IMR-90 (cell line): ENCODE data around the gene SSBP3. TPM values are rescaled to one million over a fixed set of nuclear protein-coding genes. Genes with fewer than 3 reads are reported as not detected.

Experiments
- ATAC-seq: fragments of 200-7000 bp; cut with Tn5 transposase; 2 replicates; pipeline ENCODE4 v1.9.1; 2020; ENCODE audit warnings: low read depth, mild to moderate bottlenecking, moderate library complexity
- BruUV-seq: library from RNA; stranded (reverse); fragments of 400-500 nt; replicated peaks from 2 replicates; lab custom pipeline; 2021; lab: Mats Ljungman, UMichigan
- CTCF ChIA-PET: fragments of 300-600 bp; formaldehyde crosslinking; extraction: SDS; loops from one replicate; lab custom pipeline; 2021; ENCODE audit warnings: antibody characterized with exemption; lab: Yijun Ruan, JAX
- POLR2A ChIA-PET: fragments of 300-600 bp; sonication (Branson Sonifier 250); formaldehyde crosslinking; loops from one replicate; lab custom pipeline; 2022; ENCODE audit warnings: antibody characterized with exemption; ENCODE audit not compliant: unreplicated experiment; lab: Charles Lee
- DNase-seq: peaks from one replicate; pipeline ENCODE4 v3.0.0; 2013
- H2AFZ ChIP-seq: replicated peaks from 2 replicates; pipeline ENCODE3; 2013; ENCODE audit warnings: low read length, mild to moderate bottlenecking; ENCODE audit not compliant: poor library complexity
- H2AK5ac ChIP-seq: 2 replicates; pipeline ENCODE4 v1.6.1; 2013; ENCODE audit warnings: low read depth, low read length, inconsistent platforms
- H2AK9ac ChIP-seq: replicated peaks from 2 replicates; pipeline ENCODE3; 2013; ENCODE audit warnings: mild to moderate bottlenecking, low read depth, low read length, moderate library complexity; ENCODE audit not compliant: poor library complexity
- H2BK120ac ChIP-seq: 2 replicates; pipeline ENCODE4 v1.6.1; 2013; ENCODE audit warnings: low read depth, low read length, inconsistent platforms
- H2BK15ac ChIP-seq: 3 replicates; pipeline ENCODE4 v1.6.1; 2013; ENCODE audit warnings: low read depth, low read length, inconsistent platforms
- H2BK20ac ChIP-seq: 2 replicates; pipeline ENCODE4 v1.6.1; 2013; ENCODE audit warnings: low read depth, mild to moderate bottlenecking, inconsistent platforms, low read length, moderate library complexity
- H2BK5ac ChIP-seq: 2 replicates; pipeline ENCODE4 v1.6.1; 2013; ENCODE audit warnings: mild to moderate bottlenecking, low read depth, low read length, inconsistent platforms; ENCODE audit not compliant: poor library complexity, severe bottlenecking
- H3K14ac ChIP-seq: replicated peaks from 2 replicates; pipeline ENCODE4 v1.6.1; 2013; ENCODE audit warnings: low read depth, low read length, inconsistent platforms
- H3K18ac ChIP-seq: 2 replicates; pipeline ENCODE4 v1.6.1; 2013; ENCODE audit warnings: low read depth, low read length, control low read depth
- H3K23ac ChIP-seq: 2 replicates; pipeline ENCODE4 v1.6.1; 2013; ENCODE audit warnings: low read depth, low read length, inconsistent platforms
- H3K27ac ChIP-seq: 2 replicates; pipeline ENCODE4 v1.5.1; 2013; ENCODE audit warnings: mild to moderate bottlenecking, control low read depth, low read length; ENCODE audit not compliant: insufficient read depth
- H3K27me3 ChIP-seq: 2 replicates; pipeline ENCODE4 v1.6.1; 2013; ENCODE audit warnings: low read length; ENCODE audit not compliant: control insufficient read depth, insufficient read depth
- H3K36me3 ChIP-seq: 2 replicates; pipeline ENCODE4 v1.6.1; 2013; ENCODE audit warnings: low read length, mixed read lengths; ENCODE audit not compliant: control insufficient read depth, insufficient read depth
- H3K4ac ChIP-seq: 2 replicates; pipeline ENCODE4 v1.6.1; 2013; ENCODE audit warnings: low read depth, low read length, inconsistent platforms
- H3K4me1 ChIP-seq: 2 replicates; pipeline ENCODE4 v1.6.1; 2013; ENCODE audit warnings: low read length, mixed read lengths; ENCODE audit not compliant: control insufficient read depth, insufficient read depth
- H3K4me2 ChIP-seq: 2 replicates; pipeline ENCODE4 v1.6.1; 2013; ENCODE audit warnings: low read depth, mild to moderate bottlenecking, control low read depth, low read length, moderate library complexity
- H3K4me3 ChIP-seq: 2 replicates; pipeline ENCODE4 v1.5.1; 2013; ENCODE audit warnings: low read depth, mild to moderate bottlenecking, control low read depth, low read length, moderate library complexity; ENCODE audit not compliant: insufficient read depth
- H3K56ac ChIP-seq: 2 replicates; pipeline ENCODE4 v1.6.1; 2013; ENCODE audit warnings: low read length, inconsistent platforms; ENCODE audit not compliant: insufficient read depth; ENCODE audit errors: extremely low read depth
- H3K79me1 ChIP-seq, 2 experiments: 2 replicates each; pipeline ENCODE4 v1.6.1; 2013; ENCODE audit warnings: low read length in 2 of 2, inconsistent platforms in 1 of 2, low read depth in 1 of 2
- H3K9ac ChIP-seq: 2 replicates; pipeline ENCODE4 v1.6.1; 2013; ENCODE audit warnings: low read depth, low read length, control low read depth
- H3K9me1 ChIP-seq: 2 replicates; pipeline ENCODE4 v1.6.1; 2013; ENCODE audit warnings: low read length, inconsistent platforms; ENCODE audit not compliant: insufficient read depth
- H3K9me3 ChIP-seq: 2 replicates; pipeline ENCODE4 v1.6.1; 2013; ENCODE audit warnings: low read length; ENCODE audit not compliant: control insufficient read depth, insufficient read depth
- H4K20me1 ChIP-seq: 2 replicates; pipeline ENCODE4 v1.6.1; 2013; ENCODE audit warnings: low read length, inconsistent platforms; ENCODE audit not compliant: insufficient read depth
- H4K5ac ChIP-seq: 2 replicates; pipeline ENCODE4 v1.6.1; 2013; ENCODE audit warnings: mild to moderate bottlenecking, low read depth, low read length, control low read depth
- H4K8ac ChIP-seq, 2 experiments: 2 replicates each; pipeline ENCODE4 v1.6.1; 2013; ENCODE audit warnings: low read depth in 2 of 2, low read length in 2 of 2, control low read depth in 1 of 2, inconsistent platforms in 1 of 2
- H4K91ac ChIP-seq: 2 replicates; pipeline ENCODE4 v1.6.1; 2013; ENCODE audit warnings: low read depth, low read length, inconsistent platforms; ENCODE audit not compliant: insufficient read depth
- FOS ChIP-seq: fragments of 150-350 bp; IDR thresholded peaks from 2 replicates; pipeline ENCODE4 v1.6.1; 2016; ENCODE audit warnings: low read depth, low read length
- MAFK ChIP-seq: IDR thresholded peaks from 2 replicates; pipeline ENCODE4 v1.6.1; 2012; ENCODE audit warnings: low read depth, low read length, improper control_type of control experiment
- NFE2L2 ChIP-seq: fragments of 150-350 bp; IDR thresholded peaks from 2 replicates; pipeline ENCODE4 v1.6.1; 2016; ENCODE audit warnings: low read depth, mild to moderate bottlenecking, low read length
- RFX5 ChIP-seq: IDR thresholded peaks from 2 replicates; pipeline ENCODE4 v1.8.0; 2012; ENCODE audit warnings: low read depth, mild to moderate bottlenecking, low read length, moderate library complexity
- SMC3 ChIP-seq: fragments of 150-350 bp; IDR thresholded peaks from 2 replicates; pipeline ENCODE4 v1.6.1; 2016; ENCODE audit warnings: low read depth, mild to moderate bottlenecking, antibody characterized with exemption, low read length, moderate library complexity
- WGBS, 2 experiments: methylation state at CpG; one replicate each; pipeline versions ENCODE4 v1.1.5 to v1.1.7; 2013; ENCODE audit warnings: missing lambda C conversion rate in 2 of 2; ENCODE audit not compliant: insufficient read length in 1 of 2; ENCODE audit errors: extremely low coverage in 2 of 2; 5-methylcytosine and 5-hydroxymethylcytosine counted together
- dilution Hi-C: fragments of 300-500 bp; cut with HindIII; formaldehyde crosslinking; loops from one replicate; pipeline ENCODE4 v1.14.3; 2018; ENCODE audit warnings: low sequenced_read_pairs; ENCODE audit not compliant: unreplicated experiment
- in situ Hi-C: fragments of 300-500 bp; cut with MboI; formaldehyde crosslinking; loops from 3 replicates; pipeline ENCODE4 v1.14.3; 2019; ENCODE audit warnings: low sequenced_read_pairs, inconsistent platforms, mixed read lengths
- intact Hi-C: fragments of 100-400 bp; cut with micrococcal nuclease; formaldehyde crosslinking; loops from 2 replicates; pipeline ENCODE4 v1.10.0; 2022
- polyA plus RNA-seq, 3 experiments: library from polyadenylated mRNA; depleted of rRNA; stranded (reverse); fragments of >200 nt; gene quantifications; 2 replicates each; pipeline ENCODE4 v1.2.3, GENCODE V29; 2012; ENCODE audit warnings: low replicate concordance in 1 of 3
- total RNA-seq: library from RNA; depleted of rRNA; stranded (reverse); fragments of >200 nt; gene quantifications from 2 replicates; pipeline ENCODE4 v1.2.3, GENCODE V29; 2012
- TF ChIP-seq, protein P1 (sequence below): fragments of 150-350 bp; IDR thresholded peaks from 2 replicates; pipeline ENCODE4 v1.6.1; 2016; ENCODE audit warnings: low read depth, mild to moderate bottlenecking, low read length, moderate library complexity, borderline replicate concordance

The SSBP3 gene
- total and polyA plus RNA-seq, 2 of the 4 experiments (the other 2 are of a cell fraction): 10.9 to 39.6 TPM

DNA sequence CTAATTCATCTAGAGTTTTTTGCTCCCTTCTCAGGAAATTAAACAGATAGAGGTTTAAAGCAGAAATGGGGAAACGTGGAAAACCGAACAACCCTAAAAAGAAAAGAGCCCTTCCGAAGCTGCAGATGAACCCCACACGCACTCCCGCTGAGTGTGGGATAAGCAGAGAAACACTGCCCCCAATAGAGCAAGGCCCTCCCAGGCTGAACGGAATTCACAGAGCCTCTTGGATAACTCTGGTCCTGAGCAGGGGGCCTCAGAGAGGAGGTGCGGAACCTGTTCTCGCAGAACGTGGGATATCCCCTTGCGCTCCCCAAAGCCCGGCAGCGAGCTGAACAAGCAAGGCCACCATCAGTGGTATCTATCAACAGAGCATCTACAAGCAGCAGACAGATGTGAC, 44.9 kb downstream of the SSBP3 start:
- no peak overlapping the region for H3K27ac ChIP-seq
- peaks cover 33% of the 10 kb centered on the region for H4K20me1 ChIP-seq
- intact Hi-C loops (no loop called here), in situ Hi-C loops (no loop called here), dilution Hi-C loops (no loop called here)
- H3K4me3 ChIP-seq: no peak overlapping the region
- 78% methylated on average over 3 of the region's 12 CpGs; no CpG with 5 or more reads in 1 of the 2 experiments for WGBS, 2 experiments
- no peak overlapping the region for H2AFZ ChIP-seq
- ChIA-PET CTCF (interaction anchor here (0.6 kb wide), 1 partner anchor 22 kb away, joined by 3 read pairs; no protein-coding TSS in a partner anchor), POLR2A (no interaction called here)
- no peak overlapping the region for H2BK20ac ChIP-seq
- no peak overlapping the region for H2BK15ac ChIP-seq
- no peak overlapping the region for H2AK5ac ChIP-seq
- no peak for ATAC-seq
- H3K4me1 ChIP-seq: peaks cover 12% of the 10 kb centered on the region
- no peak overlapping the region for H3K4ac ChIP-seq
- H4K5ac ChIP-seq: no peak overlapping the region
- H3K23ac ChIP-seq: no peak overlapping the region
- no peak overlapping the region for H3K56ac ChIP-seq
- H3K9me1 ChIP-seq: peaks cover 22% of the 10 kb centered on the region
- no peak overlapping the region for H4K91ac ChIP-seq
- no peak for TF ChIP-seq RFX5
- TF ChIP-seq, protein P1, sequence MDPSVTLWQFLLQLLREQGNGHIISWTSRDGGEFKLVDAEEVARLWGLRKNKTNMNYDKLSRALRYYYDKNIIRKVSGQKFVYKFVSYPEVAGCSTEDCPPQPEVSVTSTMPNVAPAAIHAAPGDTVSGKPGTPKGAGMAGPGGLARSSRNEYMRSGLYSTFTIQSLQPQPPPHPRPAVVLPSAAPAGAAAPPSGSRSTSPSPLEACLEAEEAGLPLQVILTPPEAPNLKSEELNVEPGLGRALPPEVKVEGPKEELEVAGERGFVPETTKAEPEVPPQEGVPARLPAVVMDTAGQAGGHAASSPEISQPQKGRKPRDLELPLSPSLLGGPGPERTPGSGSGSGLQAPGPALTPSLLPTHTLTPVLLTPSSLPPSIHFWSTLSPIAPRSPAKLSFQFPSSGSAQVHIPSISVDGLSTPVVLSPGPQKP: no peak
- no peak for TF ChIP-seq NFE2L2
- no peak for TF ChIP-seq FOS
- no peak for TF ChIP-seq SMC3
- no peak for TF ChIP-seq MAFK
- no peak for DNase-seq
- H2BK5ac ChIP-seq: no peak overlapping the region
- BruUV-seq: no TSS peak
- H2BK120ac ChIP-seq: no peak overlapping the region
- H3K18ac ChIP-seq: no peak overlapping the region
- H3K14ac ChIP-seq: no peak overlapping the region
- no peak overlapping the region for H4K8ac ChIP-seq
- no peak overlapping the region for H3K9ac ChIP-seq
- H3K4me2 ChIP-seq: no peak overlapping the region
- no peak overlapping the region for H2AK9ac ChIP-seq
- H3K9me3 ChIP-seq: no peaks in the 10 kb centered on the region
- H3K27me3 ChIP-seq: no peaks in the 10 kb centered on the region
- peaks cover 13% of the 10 kb centered on the region for H3K36me3 ChIP-seq
- H3K79me1 ChIP-seq: peaks cover 47 to 90% of the 10 kb centered on the region in 2 experiments
